ENCODE results near the gene IRX3.

Gene IRX3

GRCh38 chr16:54290833-54291655 is 4.5 kb upstream of the IRX3 start:
- DNase-seq (ENCODE audit: low spot score) = no peak

GRCh38 chr16:54289945-54290832 is 3.6 kb upstream of the IRX3 start:
- DNase-seq (ENCODE audit: low spot score) = no peak

- no peak for DNase-seq (ENCODE audit: low spot score)
These were observed 2.8 kb upstream of the IRX3 start for GRCh38 chr16:54289242-54289944.

- no peak for DNase-seq (ENCODE audit: low spot score)
These were observed 2.3 kb upstream of the IRX3 start for GRCh38 chr16:54288835-54289241.

GRCh38 chr16:54288030-54288834 is 1.6 kb upstream of the IRX3 start:
- DNase-seq (ENCODE audit: low spot score) = no peak

GRCh38 chr16:54287131-54288029 is 793 bp upstream of the IRX3 start:
- DNase-seq (ENCODE audit: low spot score) = peak; percentile 51

- peak; percentile 90 for DNase-seq (ENCODE audit: low spot score)
These were observed 559 bp downstream of the IRX3 start for GRCh38 chr16:54286090-54286365.

- no peak for DNase-seq (ENCODE audit: low spot score)
These were observed 1.0 kb downstream of the IRX3 start for GRCh38 chr16:54285414-54286089.

GRCh38 chr16:54284931-54285413 is 1.6 kb downstream of the IRX3 start:
- DNase-seq (ENCODE audit: low spot score) = no peak

- DNase-seq (ENCODE audit: low spot score) = no peak
These were observed 2.2 kb downstream of the IRX3 start for GRCh38 chr16:54284319-54284930.

- DNase-seq (ENCODE audit: low spot score) = no peak
These were observed 2.8 kb downstream of the IRX3 start for GRCh38 chr16:54283725-54284318.

GRCh38 chr16:54282928-54283724 is 3.5 kb downstream of the IRX3 start:
- no peak for DNase-seq (ENCODE audit: low spot score)

GRCh38 chr16:54282202-54282927 is 4.2 kb downstream of the IRX3 start:
- DNase-seq (ENCODE audit: low spot score) = no peak

- no peak for DNase-seq (ENCODE audit: low spot score)
These were observed 4.9 kb downstream of the IRX3 start for GRCh38 chr16:54281535-54282201.

- no peak for DNase-seq (ENCODE audit: low spot score)
These were observed 5.8 kb downstream of the IRX3 start for GRCh38 chr16:54280751-54281150.

- DNase-seq (ENCODE audit: low spot score) = no peak
These were observed 8.5 kb downstream of the IRX3 start for GRCh38 chr16:54277845-54278703.
